Epithelial cell of esophagus (primary cell): Measurements from ENCODE around the gene RERE.

Source experiments
- DNase-seq: peaks from one replicate; pipeline ENCODE4 v3.0.0; 2010; ENCODE audit warnings: low read depth
- H3K4me3 ChIP-seq: 2 replicates; pipeline ENCODE4 v1.5.1; 2011; ENCODE audit warnings: mild to moderate bottlenecking, low read length, control low read depth
- TF ChIP-seq, protein P1 (sequence below): IDR thresholded peaks from 2 replicates; pipeline ENCODE4 v1.5.1; 2011; ENCODE audit warnings: low read depth, mild to moderate bottlenecking, low read length, control low read depth, inconsistent platforms; ENCODE audit not compliant: insufficient read depth; ENCODE audit errors: missing control alignments

The RERE gene

DNA sequence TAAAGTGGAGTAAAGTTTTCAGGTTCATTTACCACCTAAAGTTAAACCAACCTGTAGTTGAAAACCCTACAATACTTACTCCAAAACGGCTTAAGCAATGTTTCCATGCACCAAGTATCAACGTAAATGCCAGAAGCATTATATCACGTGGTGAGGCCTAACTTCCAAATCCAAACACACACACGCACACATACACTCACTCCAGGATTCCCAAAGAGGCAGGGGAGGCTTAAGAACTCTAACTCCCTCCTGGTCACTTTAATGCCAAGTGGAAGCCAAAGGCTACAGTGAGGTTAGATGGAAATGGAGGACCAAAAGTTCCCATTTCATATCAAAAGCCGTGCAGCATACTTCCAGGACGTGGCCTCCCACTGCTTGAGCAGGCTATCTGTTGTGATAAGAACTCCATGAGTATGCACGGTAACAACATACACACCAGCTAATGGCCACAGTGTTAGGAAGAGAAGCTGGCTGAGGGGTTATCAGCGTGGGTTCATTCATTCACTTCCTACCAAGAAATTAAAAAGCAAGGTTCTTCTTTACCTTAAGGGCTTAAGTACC is 275.4 kb downstream of the RERE start:
- DNase-seq = peak; percentile 45
- TF ChIP-seq, protein P1, sequence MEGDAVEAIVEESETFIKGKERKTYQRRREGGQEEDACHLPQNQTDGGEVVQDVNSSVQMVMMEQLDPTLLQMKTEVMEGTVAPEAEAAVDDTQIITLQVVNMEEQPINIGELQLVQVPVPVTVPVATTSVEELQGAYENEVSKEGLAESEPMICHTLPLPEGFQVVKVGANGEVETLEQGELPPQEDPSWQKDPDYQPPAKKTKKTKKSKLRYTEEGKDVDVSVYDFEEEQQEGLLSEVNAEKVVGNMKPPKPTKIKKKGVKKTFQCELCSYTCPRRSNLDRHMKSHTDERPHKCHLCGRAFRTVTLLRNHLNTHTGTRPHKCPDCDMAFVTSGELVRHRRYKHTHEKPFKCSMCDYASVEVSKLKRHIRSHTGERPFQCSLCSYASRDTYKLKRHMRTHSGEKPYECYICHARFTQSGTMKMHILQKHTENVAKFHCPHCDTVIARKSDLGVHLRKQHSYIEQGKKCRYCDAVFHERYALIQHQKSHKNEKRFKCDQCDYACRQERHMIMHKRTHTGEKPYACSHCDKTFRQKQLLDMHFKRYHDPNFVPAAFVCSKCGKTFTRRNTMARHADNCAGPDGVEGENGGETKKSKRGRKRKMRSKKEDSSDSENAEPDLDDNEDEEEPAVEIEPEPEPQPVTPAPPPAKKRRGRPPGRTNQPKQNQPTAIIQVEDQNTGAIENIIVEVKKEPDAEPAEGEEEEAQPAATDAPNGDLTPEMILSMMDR = no peak
- no peak overlapping the region for H3K4me3 ChIP-seq

DNA sequence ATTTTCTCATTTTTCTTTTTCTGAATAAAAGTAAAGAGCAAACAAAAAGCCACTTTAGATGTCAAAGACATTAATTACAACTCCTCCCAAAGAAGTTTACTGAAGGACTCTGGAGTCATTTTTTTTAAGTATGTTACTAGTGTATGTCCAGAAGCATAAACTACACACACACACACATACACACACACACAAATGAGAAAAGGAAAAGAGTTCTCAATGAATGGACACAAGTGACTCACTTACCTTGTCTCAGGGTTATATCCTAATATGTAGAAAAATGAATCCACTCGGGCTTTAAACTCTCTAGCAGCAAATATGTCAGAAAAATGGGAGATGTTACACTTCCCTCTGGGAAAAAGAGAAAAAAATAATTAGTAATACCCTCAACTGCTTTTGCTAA is 276.5 kb downstream of the RERE start:
- H3K4me3 ChIP-seq = no peak overlapping the region
- peak; percentile 50 for DNase-seq
- TF ChIP-seq, protein P1 = no peak

DNA sequence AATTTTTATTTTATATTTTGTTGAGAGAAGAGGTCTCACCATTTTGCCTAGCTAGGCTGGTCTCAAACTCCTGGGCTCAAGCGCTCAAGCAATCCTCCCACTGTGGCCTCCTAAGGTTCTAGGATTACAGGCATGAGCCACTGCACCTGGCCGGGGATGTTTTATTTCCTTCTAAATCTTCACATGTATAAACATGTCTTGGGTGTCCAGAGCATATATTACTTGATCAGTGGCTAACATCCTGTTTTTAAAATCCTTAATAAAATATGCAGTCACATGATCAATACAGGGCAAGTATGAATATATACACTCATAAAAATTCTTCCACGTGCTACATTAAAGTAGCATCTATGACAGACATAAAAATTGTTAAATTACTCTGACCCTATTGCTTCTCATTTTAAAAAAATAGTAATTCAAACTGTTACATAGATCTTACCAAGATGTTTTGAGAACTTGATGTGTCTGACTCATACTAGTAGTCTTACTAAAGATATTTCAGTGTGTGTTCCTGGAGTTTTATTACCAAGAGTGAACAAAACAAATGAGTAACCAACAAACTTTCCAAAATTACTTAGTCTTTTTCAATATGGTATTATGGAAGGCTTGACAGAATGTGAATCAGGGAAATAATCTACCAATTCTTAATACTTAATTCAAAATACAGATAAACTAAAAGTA is 277.0 kb downstream of the RERE start:
- no peak overlapping the region for H3K4me3 ChIP-seq
- DNase-seq = peak; percentile 92
- TF ChIP-seq, protein P1 = no peak

DNA sequence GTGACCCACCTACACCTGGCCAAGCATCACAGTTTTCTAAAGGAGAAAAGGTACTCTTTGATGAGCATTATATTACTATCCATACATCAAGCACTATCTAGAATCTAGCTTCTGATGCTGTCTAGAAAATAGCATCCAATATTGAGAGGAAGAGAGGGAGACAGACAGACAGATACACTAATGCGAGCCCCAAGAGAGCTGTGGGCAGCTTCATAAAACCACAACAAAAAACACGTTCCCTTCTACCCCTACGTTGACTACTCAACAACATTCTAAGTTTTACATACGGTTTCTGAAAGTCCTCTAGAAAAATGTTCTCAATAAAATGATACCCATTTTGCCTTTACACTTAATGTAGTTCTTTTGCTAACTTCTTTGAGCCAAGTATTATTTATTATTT is 277.8 kb downstream of the RERE start:
- TF ChIP-seq, protein P1 = no peak
- no peak overlapping the region for H3K4me3 ChIP-seq
- DNase-seq = no peak

DNA sequence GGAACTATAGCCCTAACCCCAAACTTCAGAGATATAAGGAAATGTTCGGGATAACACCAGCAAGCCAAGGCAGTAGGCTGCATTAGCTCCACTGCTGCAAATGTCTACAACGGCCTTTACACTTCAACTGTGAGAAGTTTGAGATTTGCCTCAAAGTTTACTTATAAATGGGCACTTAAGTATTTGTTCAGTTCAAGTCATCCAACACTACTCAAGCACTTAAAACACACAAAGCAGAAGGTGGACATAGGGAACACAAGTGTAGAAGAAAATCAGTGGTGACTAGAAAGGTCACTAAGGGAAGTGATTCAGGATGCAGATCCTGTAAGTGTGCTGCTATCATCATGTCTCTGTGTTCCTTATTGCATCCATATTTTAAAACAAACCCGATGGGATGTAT is 278.9 kb downstream of the RERE start:
- TF ChIP-seq, protein P1 = no peak
- no peak overlapping the region for H3K4me3 ChIP-seq
- no peak for DNase-seq

DNA sequence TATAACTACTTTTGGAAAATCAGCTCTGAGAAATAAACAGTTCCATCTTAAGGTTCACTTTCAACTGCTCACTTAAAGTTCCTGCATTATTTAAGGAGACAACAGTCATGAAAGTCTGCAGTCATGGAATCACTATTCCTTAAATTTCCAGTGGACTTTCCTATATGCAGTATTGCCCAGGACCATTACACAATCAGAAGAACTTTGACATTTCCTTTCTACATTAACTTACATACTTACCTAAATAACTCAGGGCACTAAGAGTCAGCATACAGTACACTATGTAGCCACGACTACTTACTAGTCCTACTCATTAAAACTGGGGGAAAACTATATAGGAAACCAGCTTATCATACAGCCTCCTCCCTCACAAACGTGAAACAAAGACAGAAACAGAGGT is 279.4 kb downstream of the RERE start:
- DNase-seq = no peak
- TF ChIP-seq, protein P1 = no peak
- H3K4me3 ChIP-seq = no peak overlapping the region

DNA sequence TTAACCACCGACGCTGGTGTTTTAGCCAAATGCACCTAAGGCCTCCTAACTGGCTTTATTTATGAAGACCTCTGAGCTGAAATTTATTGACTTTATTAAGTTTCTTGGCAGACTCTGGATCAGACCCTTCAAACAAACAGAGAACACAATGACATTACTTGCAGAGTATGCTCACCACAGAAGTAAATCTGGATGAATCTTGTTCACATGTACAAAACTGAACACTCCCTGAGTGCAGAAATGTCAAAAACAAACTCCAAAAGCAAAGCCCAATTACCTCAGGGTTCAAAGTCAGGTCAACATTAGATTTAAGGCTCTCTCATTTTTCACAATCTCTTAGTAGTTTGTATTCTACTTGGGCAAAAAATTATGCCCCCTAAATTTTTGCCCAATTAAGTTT is 280.9 kb downstream of the RERE start:
- no peak overlapping the region for H3K4me3 ChIP-seq
- TF ChIP-seq, protein P1 = no peak
- no peak for DNase-seq
